Measurements from ENCODE around the gene IP6K1.
"Not testable (repeated sequence)": the region's sequence is repeated elsewhere in the genome, so short reads cannot be mapped to it uniquely, and the experiment has no call there.

The IP6K1 gene

DNA sequence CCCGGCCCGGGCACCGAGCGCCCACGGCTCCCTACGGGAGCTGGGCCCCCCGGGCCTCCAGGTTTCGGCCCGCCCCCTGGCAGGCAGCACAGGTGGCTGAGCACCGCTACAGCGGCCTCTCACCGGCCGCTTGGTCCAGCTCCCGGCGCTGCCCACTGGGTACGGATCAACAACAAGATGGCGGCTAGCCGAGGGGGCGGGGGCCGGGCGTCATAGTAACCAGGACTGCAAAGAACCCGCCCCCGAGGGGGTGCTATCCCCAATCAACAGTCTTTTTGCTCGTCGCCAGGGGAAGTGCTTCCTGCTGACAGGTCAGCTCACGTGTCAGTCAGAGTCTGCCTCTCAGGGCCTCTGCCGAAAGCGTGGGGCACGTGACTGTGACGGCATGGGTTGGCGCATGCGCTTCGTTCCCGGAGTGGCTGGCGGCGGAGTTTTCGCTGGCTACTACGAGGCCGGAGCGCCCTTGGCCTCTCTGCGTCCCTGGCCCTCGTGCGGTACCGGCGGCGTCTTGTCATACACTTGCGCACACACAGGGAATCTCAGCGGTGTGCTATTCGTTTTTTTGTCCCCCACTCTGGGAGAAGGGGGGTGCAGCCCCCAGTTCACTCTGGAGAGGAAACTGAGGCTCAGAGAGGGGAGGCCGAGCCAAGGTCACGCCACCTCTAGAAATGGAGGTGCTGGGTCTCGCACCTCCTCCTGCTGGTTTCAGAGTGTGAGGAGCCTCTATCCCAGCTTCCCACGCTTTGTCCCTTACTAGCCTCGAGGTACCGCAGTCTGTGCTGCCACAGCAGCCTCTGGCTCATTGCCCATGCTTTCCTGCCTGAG is at the start of gene IP6K1:
Gene IP6K1 (minus strand): TSS at position 186 of the 825 bp plus-strand sequence. CDS start 38,502 bp downstream, outside the sequence.
- peak; percentile 100 for DNase-seq

DNA sequence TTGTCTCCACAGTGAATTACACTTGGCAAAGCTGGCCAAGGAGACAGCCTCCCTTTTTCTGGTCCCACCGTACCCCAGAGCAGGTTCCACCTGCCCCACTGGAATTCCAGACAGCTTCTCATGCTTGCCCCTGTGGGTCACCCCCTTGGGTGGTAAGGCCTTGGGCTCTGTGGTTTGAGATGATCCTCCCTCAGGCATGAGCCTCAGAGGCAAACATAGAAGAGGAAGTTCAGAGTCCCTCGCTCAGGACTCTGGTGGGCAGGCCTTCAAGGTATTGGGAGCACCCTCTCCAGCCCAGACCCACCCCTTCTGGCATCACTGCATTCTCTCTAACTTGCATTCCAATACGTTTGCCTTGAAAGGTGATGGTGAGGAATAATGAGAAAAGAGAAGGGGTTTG is 45.0 kb upstream of the IP6K1 start:
- DNase-seq: no peak

DNA sequence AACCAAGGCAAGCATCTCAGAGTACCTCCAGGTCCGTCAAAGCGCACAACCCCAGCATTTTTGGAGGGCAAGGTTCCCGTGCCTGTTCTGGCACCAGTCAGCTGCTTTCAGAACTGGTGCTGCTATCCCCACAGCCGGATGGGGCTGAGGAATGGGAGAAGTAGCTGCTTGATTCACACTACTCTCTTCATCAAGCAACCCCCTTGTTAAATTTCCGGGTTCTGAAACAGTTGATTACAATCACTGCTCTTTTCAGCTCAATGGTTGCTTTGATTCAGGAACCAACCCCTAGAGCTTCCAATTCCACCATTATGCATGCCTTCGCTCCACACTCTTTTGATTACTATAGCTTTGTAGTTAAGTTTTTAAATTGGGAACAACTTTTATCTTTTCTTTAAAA is 39.7 kb upstream of the IP6K1 start:
- DNase-seq: no peak

DNA sequence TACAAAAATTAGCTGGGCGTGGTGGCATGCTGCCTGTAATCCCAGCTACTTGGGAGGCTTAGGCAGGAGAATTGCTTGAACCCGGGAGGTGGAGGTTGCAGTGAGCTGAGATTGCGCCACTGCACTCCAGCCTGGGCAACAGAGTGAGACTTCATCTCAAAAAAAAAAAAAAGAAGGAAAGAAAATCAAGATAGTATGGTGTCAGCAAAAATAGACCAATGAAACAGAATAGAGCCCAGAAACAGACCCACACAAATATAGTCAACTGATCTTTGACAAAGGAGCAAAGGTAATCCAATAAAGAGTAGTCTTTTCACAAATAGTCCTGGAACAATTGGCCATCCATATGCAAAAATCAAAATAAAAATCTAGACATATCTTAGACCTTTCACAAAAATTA is 36.8 kb upstream of the IP6K1 start:
- DNase-seq: not testable (repeated sequence)

DNA sequence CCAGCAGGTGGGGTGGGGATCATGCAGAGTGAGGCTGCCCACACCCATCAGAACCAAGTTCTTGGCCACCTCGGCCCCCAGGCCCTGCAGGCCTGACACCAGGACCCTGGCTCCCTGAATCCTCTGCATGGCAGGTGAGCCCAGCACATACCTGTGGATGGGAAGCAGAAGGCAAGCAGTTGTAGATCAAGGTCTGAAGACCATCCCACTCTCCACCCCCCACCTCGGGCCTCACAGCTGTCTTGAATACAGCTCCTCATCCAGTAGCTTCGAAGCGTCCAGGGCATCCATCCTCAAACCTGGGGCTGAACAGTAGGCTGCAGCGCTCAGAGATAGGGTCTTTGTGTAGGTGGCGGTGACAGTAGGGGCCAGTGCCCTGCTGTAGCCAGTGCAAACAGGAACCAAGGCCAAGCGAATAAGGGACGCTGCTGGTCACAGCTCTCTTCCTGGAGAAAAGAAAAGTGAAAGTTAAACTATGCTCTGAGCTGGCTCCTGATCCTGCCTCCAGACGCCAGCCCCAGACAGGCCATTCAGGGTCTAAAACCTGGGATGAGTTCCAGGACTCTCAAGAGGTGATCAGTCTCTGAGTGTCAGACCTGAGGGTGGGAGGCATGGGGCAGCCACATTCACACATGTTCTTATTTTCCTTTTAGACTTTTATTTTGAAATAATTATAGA is 27.3 kb upstream of the IP6K1 start, which contains the start of gene UBA7:
Gene UBA7 (minus strand): TSS at position 457 of the 678 bp plus-strand sequence. CDS start 166 bp downstream, at position 291.
- DNase-seq: peak; percentile 41 to 59

DNA sequence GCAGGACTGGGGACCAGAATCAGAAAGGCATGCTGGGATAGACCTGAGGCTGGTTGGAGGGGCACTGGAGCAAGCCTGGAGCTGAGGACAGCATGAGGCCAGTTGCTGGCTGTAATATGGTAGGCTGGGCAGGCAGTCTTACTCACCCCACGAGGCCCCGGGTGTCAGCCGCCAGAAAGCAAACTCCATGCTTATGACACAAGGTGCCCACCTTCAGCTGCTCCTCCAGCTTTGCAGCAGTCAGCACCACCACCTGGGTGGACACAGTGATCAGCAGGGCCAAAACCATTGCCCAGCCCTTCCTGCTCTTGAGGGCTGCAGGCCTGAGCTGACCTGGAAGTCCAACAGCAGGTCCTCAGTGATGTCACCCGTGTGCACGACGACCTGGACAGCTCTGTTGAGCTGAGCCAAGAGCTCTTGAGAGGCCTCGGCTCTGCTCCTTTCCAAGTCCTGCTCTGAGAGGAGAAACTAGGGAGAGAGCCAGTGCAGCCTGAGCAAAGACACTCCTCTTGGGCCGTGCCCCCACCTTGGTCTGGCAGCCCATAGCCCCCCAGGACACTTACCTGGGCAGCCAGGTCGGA is 26.7 kb upstream of the IP6K1 start:
- DNase-seq: no peak

DNA sequence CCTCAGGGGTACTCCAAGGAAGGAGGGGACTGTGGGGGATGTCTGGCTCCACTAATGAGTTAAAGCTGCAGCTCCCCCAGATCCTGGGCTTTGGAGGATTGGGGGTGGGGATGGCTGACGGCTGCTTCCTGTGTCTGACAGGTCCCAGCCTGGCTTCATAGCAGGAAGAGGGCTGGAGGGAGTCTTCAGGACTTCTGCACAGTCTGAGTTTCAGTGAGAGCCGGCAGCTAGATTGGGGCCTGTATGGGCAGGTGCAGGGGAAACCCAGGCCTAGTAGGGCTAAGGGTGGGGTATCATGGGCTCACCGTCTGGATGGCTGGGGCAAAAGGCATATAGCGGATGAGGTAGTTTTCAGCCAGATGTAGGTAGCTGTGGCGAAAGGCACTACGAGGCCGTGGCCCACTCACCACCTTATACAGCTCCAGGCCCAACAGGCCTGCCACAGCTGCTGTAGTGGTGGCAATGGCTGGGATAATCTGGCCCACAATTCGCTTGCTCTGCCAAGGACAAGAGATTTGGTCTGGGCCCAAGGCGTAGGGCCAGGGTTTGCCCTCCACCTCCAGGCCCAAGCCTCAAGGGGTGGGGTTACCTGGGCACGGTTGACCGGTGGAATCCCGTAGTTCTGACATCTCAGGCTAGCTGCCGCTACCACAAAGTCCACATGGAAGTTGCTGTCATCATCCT is 21.2 kb upstream of the IP6K1 start:
- DNase-seq: no peak

DNA sequence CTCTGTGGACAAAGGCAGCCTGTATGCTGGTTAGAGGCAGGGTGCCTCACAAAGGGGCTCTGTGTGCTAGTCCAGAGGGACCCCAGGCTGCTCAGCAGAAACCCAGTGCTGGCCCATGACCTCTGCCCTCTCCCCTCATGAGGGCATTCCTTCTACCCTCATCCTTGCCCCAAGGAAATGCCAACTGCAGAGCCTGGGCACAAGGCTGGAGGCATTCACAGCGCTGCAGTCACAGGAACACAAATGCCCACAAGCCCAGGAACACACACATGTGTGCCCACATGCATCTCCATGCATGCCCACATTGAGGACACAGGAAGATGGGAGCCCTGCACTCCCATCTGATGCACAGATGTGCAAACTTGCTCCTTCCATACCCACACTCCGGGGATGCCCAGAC is 20.5 kb upstream of the IP6K1 start:
- no peak for DNase-seq

DNA sequence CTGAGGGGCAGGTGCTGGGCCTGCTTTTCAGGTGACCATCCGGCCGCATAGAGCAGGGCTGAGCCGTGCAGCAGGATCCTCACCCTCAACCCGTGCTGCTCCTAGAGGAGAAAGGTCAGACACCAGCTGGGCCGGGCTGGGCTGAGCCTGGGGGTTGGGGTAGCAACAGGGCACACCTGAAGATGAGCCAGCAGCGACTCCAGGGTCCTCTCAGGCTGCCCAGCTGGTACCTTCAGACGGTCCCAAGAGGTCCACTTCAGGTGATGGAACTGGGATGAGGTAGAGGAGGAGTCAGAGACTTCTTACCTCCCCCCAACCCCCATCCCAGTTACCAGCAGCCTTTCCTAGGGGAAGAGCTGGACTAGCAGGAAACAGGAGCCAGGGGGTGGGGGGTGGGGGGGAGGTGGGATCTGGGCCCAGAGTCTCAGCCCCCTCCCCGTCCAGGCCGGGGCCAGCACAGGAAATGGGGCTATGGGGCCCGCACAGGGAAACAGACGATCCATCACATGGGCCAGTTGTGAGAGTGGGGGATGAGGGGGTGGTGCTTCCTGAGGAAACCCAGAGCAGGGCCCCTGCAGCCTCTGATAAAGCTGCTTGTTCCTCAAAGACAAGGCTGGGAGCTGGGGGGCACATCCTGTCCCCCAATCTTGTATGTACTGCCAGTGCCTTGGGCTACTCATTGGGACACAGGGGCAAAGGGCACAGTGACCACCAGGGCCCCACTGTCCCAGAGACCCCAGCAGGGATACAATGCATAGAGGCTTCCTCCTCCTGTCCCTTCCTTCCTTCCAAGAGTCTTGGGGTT is 19.8 kb upstream of the IP6K1 start:
- DNase-seq: peak in 1 of 2 donors; percentile 29

DNA sequence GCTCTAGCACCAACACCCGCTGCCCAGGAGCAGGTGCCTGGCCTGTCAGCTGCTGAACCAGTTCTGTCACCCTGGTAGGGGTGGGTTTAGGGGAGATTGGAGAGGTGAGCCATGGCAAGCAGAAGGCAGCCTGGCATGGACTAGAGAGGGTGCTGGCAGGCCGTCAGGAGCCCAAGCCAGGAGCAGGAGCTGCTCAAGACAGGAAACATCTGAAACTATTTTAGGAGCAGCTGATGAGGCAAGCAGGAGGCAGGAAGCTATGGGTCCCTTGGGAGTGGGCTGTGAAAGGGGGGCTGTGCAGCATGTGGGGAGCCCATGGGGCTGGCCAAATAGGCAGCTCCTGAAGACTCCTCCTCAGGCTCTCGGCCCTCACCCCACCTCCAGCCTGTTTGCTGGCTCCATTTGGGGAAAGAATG is 19.0 kb upstream of the IP6K1 start:
- peak in 1 of 2 donors; percentile 49 for DNase-seq

DNA sequence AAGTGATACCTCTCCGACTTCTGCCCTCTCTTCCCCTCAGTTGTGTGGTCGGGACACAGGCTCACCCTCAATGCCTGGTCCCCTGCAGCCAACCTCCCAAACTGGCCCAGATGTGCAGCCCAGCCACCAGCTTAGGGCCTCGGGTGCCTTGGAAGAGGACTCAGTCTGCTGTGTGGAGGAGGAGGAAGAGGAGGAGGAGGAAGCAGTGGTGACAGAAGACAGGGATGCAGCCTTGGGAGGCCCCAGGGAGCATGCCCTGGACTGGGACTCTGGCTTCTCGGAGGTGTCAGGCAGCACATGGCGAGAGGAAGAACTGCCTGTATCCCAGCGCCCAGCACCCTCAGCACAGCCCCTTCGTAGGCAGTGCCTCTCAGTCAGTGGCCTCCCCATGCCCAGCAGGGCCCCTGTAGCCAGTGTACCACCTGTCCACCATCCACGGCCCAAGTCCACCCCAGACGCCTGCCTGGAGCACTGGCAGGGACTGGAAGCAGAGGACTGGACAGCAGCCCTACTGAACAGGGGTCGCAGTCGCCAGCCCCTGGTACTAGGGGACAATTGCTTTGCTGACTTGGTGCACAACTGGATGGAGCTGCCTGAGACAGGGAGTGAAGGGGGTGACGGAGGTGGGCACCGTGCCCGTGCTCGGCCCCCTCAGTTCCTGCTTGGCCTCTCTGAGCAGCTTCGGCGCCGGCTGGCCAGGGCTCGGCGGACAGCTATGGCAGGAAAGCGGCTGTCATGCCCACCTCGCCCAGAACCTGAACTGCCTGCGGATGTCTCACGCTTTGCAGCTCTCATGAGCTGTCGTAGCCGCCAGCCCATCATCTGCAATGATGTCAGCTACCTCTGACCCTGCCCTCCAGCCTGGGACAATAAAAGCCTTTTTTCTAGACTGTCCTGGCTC is 18.0 kb upstream of the IP6K1 start:
- DNase-seq: no peak

DNA sequence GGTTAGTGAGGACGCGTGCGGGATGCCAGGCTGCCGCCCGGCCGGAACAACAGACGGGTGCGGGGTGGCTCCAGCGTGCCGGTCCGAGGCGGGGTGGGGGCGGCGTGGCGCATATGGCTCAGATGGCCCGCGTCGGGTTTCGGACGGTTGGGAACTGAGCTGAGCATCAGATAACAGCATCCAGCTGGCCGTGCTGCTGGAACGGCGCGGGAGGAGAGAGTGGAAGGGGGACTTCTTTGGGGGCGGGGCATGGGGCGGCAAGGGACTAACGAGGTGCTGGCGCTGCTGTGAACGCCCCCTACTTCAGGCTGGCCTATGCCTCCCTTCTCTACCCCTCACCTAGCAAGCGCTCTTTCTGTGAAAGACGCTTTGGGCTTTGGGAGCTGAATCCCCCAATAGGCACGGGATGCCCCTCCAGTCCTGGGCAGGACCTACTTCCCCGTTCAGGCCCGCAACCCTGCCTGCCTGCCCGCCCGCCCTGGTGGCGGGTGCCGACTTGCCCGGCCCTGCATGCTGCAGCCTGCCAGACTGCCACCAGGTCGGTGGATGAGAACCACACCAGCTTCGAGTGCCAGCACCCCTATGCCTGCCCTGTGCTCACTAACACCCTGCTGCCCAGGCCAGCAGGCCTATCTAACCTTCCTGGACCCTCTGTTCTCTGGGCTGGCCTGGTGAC is 17.3 kb upstream of the IP6K1 start:
- peak in 1 of 2 donors; percentile 39 for DNase-seq

DNA sequence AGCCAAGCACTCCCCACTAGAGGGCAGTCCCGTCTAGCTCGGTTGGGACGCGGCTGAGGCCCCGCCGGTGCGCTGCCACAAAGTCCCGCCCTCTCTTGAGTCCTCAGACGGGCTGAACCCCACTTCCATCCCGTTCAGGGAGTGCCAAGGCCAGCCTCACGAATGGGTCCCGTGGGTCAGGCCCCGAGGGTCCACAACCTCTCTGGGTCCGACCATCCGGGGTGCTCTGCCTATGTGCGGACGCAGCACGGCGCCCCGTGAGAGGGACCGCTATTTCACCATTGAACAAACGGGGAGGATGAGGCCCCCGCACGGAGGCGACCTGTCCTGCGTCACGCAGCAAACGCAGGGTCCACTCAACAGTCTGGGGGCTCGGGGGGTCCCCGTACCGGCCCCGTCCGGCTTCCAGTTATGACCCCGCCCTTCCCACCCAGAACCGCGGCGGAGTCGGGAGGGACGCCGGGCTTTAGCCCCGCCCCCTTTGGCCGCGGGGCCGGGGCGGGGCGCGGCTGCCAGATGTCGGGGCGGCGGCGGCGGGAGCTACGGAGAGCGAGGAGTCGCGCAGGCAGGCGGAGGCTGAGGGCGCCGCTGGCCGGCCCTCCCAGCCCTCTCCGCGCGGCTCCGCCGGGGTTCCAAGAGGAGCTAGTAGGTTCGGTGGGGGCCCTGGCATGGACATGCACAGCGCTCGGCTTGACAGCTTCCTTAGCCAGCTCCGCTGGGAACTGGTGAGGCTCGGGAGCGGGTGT is 16.6 kb upstream of the IP6K1 start, which contains the start of gene INKA1:
Gene INKA1 (plus strand): TSS at position 543 of the 746 bp plus-strand sequence. CDS start 132 bp downstream, at position 675.
- peak; percentile 88 to 90 for DNase-seq

DNA sequence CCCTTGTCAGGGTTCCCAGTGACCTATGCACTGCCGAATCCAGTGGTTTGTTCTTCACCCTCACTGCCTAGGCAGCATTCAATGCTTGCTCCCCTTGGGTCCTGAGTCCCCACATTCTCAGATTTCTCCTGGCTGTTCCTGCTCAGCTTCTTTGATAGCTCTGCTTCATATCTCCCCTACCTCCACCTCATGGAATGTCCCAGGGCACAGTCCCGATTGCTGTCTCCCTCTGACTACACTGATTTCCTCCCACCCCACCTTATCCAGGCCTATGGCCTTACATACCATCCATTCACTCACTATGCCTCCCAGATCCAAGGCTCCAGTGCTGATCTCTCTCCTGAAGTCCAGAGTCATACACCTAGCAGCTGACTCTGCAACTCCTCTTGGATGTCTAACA is 14.8 kb upstream of the IP6K1 start:
- DNase-seq: no peak

DNA sequence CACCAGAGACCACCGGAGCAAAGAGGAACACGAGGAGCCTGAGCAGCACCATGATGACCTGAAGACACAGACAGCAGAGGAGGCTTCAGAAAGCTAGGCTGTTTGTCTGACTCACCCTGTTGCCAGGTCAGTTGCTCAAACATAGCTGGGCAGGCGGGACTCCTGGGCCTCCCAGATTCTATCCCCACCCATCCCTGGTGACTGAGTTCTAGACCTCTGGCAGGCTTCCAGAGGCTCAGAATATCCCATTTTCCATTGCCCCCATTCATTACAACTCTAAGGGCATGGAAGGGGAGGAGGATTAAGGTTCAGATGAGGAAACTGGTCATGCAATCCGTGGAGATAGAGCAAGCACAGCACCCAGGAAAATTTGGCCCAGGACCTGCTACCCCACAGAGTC is 13.4 kb upstream of the IP6K1 start, which contains the start of gene CDHR4:
Gene CDHR4 (minus strand): TSS at position 113 of the 400 bp plus-strand sequence. CDS start 61 bp downstream, at position 52.
- DNase-seq: no peak

DNA sequence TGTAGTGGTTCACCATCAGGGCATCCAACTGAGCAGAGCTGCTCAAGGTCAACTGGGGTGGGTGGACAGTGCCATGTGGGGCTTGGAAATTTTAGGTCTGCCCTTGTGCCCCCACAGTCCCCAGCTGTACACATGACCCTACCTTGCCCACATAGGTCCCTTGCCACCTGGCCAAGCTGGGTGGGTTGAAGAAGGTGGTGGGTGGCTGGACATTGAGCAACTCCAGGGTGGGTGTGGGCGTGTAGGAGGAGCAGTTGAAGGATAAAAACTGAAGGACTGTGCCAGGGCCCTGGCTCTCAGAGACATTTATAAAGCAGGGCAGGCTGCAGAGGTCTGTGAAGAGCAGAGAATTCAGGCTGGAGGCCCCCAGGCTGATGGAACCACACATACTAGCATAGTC is 12.8 kb upstream of the IP6K1 start:
- no peak for DNase-seq

DNA sequence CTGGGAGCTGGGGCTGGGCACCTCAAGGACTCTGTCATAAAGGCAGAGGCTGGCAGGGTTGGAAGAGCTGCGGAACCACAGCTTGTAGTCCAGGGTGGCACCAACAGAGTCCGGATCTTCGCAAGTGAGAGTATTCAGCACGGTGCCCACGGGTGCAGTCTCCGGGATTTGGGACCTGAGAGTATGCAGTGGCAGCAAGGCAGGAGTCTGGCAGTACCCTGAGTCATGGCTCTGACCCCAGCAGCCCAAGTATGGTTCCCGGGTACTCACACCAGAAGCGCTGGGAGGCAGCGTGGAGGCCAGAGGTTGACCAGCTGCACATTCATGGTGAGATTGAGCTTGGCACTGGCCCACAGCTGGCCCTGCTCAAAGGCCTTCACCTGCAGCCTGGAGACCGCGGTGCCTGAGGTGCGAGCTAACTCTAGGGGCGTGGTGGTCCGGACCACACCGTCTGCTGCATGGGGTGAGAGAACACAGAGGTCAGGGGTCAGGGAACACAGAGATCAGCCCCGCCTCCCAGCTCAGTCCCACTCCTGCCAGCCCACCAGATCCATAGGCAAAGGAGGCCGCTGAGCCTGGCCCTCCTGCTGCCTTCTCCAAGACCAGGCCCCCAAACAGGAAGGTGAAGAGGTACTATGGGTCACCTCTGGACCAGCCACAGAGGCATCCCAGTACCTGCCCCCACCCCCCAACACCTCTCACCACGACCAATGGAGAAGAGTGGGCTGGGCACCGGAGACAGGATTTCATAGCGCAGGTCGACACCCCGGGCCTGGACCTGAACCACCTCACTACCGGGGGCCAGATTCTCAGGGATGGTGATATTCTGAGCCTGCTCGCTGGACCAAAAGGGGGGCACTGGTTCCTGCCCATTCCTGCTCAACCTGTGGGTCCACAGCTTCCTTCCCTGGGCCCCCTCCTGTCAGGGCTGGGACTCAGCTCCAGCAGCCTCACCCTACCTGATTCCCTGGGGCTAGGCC is 8.9 kb upstream of the IP6K1 start:
- no peak for DNase-seq

DNA sequence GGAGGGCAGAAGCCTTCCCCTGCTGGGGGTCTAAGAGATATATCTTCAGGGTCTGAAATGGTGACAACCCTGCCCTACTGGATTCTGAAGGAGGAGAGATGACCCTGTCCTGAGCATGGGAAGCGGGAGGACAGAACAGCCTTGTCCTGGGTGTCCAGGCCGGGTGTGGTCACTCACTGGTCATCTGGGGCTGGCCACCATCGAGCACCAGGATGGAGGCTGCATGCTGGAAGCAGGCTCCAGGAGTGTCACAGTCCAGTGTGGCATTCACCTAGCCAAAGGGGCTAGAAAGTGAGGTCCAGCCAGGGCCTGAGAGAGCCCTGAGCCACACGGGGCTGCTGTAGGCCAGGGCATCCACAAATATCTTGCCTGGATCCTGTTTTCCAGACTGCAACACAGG is 8.1 kb upstream of the IP6K1 start:
- DNase-seq: no peak
